ENCODE data around the gene CYYR1. TPM values are rescaled to one million over a fixed set of nuclear protein-coding genes. Genes with fewer than 3 reads are reported as not detected.

The CYYR1 gene
- total RNA-seq, 1 experiment from 2014 or later: not detected

DNA sequence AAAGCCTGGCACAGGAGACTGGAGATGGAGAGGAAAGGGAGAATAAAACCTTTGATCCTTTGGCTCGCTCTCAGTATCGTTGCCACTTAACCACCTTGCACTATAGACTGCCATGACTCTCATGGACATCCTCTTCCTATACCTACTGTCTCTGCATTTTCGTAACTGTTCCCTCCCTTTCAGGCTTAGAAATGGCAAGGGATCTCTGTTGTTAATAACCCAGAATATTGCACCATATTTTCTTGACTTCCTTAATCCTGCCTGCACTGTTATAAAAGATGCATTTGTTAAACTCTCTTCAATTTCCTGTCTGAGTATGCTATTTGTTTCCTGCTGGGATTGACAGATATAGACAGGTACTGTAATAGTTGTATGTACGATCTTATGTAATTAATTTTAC is 38.6 kb downstream of the CYYR1 start:
- no peaks in the 10 kb centered on the region for H3K27me3 Mint-ChIP-seq (ENCODE audit: unreplicated experiment)
- H3K9me3 Mint-ChIP-seq (ENCODE audit: low read depth, unreplicated experiment): no peaks in the 10 kb centered on the region
- BruUV-seq (replicated peaks): no TSS peak
- H3K4me1 Mint-ChIP-seq (ENCODE audit: low read depth, unreplicated experiment): no peaks in the 10 kb centered on the region
- no peaks in the 10 kb centered on the region for H3K36me3 Mint-ChIP-seq (ENCODE audit: insufficient read depth, unreplicated experiment)
- intact Hi-C loops (cut with micrococcal nuclease; ENCODE audit: unreplicated experiment): no loop called here
- H3K4me3 Mint-ChIP-seq (ENCODE audit: low read depth, unreplicated experiment): no peak overlapping the region
- no peak for DNase-seq
- CTCF ChIA-PET: no interaction called here
- no peak overlapping the region for H3K27ac Mint-ChIP-seq (ENCODE audit: unreplicated experiment)
- TF ChIP-seq, protein P1, sequence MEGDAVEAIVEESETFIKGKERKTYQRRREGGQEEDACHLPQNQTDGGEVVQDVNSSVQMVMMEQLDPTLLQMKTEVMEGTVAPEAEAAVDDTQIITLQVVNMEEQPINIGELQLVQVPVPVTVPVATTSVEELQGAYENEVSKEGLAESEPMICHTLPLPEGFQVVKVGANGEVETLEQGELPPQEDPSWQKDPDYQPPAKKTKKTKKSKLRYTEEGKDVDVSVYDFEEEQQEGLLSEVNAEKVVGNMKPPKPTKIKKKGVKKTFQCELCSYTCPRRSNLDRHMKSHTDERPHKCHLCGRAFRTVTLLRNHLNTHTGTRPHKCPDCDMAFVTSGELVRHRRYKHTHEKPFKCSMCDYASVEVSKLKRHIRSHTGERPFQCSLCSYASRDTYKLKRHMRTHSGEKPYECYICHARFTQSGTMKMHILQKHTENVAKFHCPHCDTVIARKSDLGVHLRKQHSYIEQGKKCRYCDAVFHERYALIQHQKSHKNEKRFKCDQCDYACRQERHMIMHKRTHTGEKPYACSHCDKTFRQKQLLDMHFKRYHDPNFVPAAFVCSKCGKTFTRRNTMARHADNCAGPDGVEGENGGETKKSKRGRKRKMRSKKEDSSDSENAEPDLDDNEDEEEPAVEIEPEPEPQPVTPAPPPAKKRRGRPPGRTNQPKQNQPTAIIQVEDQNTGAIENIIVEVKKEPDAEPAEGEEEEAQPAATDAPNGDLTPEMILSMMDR (IDR thresholded peaks at IDR 0.05; ENCODE audit: unreplicated experiment): no peak

GRCh38 chr21:26532208-26532607 is 40.9 kb downstream of the CYYR1 start:
- CTCF ChIA-PET: no interaction called here
- DNase-seq: no peak
- no TSS peak for BruUV-seq (replicated peaks)
- Mint-ChIP-seq H3K9me3 (ENCODE audit: low read depth, unreplicated experiment) (no peaks in the 10 kb centered on the region), H3K27me3 (ENCODE audit: unreplicated experiment) (no peaks in the 10 kb centered on the region), H3K27ac (ENCODE audit: unreplicated experiment) (no peak overlapping the region), H3K4me3 (ENCODE audit: low read depth, unreplicated experiment) (no peak overlapping the region), H3K4me1 (ENCODE audit: low read depth, unreplicated experiment) (no peaks in the 10 kb centered on the region), H3K36me3 (ENCODE audit: insufficient read depth, unreplicated experiment) (no peaks in the 10 kb centered on the region)
- intact Hi-C loops (cut with micrococcal nuclease; ENCODE audit: unreplicated experiment): no loop called here
- TF ChIP-seq, protein P1 (IDR thresholded peaks at IDR 0.05; ENCODE audit: unreplicated experiment): no peak

DNA sequence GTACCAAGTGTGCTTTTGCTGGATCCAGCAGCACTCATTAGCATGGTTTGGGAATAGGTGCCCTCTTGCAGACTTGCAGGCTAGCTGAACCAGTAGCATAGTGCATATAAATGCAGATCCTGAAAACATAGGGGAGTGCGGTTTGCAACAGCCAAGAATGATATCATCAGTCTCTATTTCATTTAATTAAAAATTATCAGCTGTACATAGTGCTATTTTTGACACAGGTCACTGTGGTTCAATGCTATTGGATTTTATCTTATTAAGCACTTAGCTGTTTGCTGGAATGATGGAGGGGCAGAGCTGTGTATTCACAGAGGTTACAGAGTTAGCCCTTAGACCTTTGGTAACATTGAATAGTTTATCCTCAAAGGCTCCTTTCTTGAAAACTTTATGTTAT is 43.6 kb downstream of the CYYR1 start:
- H3K9me3 Mint-ChIP-seq (ENCODE audit: low read depth, unreplicated experiment): no peaks in the 10 kb centered on the region
- BruUV-seq (replicated peaks): no TSS peak
- TF ChIP-seq, protein P1 (IDR thresholded peaks at IDR 0.05; ENCODE audit: unreplicated experiment): no peak
- CTCF ChIA-PET: no interaction called here
- no peaks in the 10 kb centered on the region for H3K4me1 Mint-ChIP-seq (ENCODE audit: low read depth, unreplicated experiment)
- DNase-seq: no peak
- H3K36me3 Mint-ChIP-seq (ENCODE audit: insufficient read depth, unreplicated experiment): no peaks in the 10 kb centered on the region
- H3K4me3 Mint-ChIP-seq (ENCODE audit: low read depth, unreplicated experiment): no peak overlapping the region
- no peak overlapping the region for H3K27ac Mint-ChIP-seq (ENCODE audit: unreplicated experiment)
- intact Hi-C loops (cut with micrococcal nuclease; ENCODE audit: unreplicated experiment): no loop called here
- no peaks in the 10 kb centered on the region for H3K27me3 Mint-ChIP-seq (ENCODE audit: unreplicated experiment)

- H3K27ac Mint-ChIP-seq (ENCODE audit: unreplicated experiment): no peak overlapping the region
- TF ChIP-seq, protein P1 (IDR thresholded peaks at IDR 0.05; ENCODE audit: unreplicated experiment): no peak
- no peaks in the 10 kb centered on the region for H3K36me3 Mint-ChIP-seq (ENCODE audit: insufficient read depth, unreplicated experiment)
- H3K27me3 Mint-ChIP-seq (ENCODE audit: unreplicated experiment): no peaks in the 10 kb centered on the region
- H3K4me1 Mint-ChIP-seq (ENCODE audit: low read depth, unreplicated experiment): no peaks in the 10 kb centered on the region
- intact Hi-C loops (cut with micrococcal nuclease; ENCODE audit: unreplicated experiment): no loop called here
- no TSS peak for BruUV-seq (replicated peaks)
- H3K9me3 Mint-ChIP-seq (ENCODE audit: low read depth, unreplicated experiment): no peaks in the 10 kb centered on the region
- no peak overlapping the region for H3K4me3 Mint-ChIP-seq (ENCODE audit: low read depth, unreplicated experiment)
- DNase-seq: no peak
- CTCF ChIA-PET: no interaction called here
Observed at GRCh38 chr21:26528882-26529281, 44.2 kb downstream of the CYYR1 start.

DNA sequence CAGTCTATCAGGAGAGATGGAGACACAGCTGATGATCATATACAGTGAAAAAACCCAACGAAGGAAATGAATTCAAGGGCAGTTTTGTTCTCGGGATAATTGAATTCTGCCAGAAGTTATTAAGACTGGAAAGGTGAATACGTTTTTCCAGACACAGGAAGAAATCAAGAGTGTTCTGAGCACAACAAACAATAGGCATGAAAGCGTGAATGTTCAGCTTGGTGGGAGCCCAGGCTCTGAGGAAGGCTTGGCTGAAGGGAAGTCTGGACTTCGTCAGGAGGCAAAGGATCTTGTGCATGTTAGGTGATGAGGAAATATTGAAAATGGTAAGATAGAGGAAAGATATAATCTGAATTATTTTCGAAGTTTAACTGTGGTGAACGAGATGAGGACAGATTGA is 50.4 kb downstream of the CYYR1 start:
- Mint-ChIP-seq H3K27ac (ENCODE audit: unreplicated experiment) (no peak overlapping the region), H3K27me3 (ENCODE audit: unreplicated experiment) (no peaks in the 10 kb centered on the region), H3K4me1 (ENCODE audit: low read depth, unreplicated experiment) (no peaks in the 10 kb centered on the region), H3K36me3 (ENCODE audit: insufficient read depth, unreplicated experiment) (no peaks in the 10 kb centered on the region), H3K4me3 (ENCODE audit: low read depth, unreplicated experiment) (no peak overlapping the region), H3K9me3 (ENCODE audit: low read depth, unreplicated experiment) (no peaks in the 10 kb centered on the region)
- BruUV-seq (replicated peaks): no TSS peak
- DNase-seq: no peak
- intact Hi-C loops (cut with micrococcal nuclease; ENCODE audit: unreplicated experiment): no loop called here
- TF ChIP-seq, protein P1 (IDR thresholded peaks at IDR 0.05; ENCODE audit: unreplicated experiment): no peak
- CTCF ChIA-PET: no interaction called here

Data from Calu3 (cell line).